Nephron (organoid): ENCODE data around the gene LDLR.

Source experiments
- H3K27ac Mint-ChIP-seq, 3 experiments: 2 replicates each; pipeline ENCODE4 v1.8.0; 2020; ENCODE audit warnings: mixed read lengths in 3 of 3, mild to moderate bottlenecking in 2 of 3, moderate library complexity in 1 of 3
- H3K27me3 Mint-ChIP-seq: 2 replicates; pipeline ENCODE4 v1.8.0; 2021; ENCODE audit warnings: low read depth, mild to moderate bottlenecking, moderate library complexity, mixed read lengths
- H3K36me3 Mint-ChIP-seq: 2 replicates; pipeline ENCODE4 v1.8.0; 2020; ENCODE audit warnings: low read depth, mixed read lengths
- H3K4me1 Mint-ChIP-seq: 2 replicates; pipeline ENCODE4 v1.8.0; 2020; ENCODE audit warnings: mixed read lengths
- H3K4me3 Mint-ChIP-seq, 3 experiments: 2 replicates each; pipeline ENCODE4 v1.8.0; 2020; ENCODE audit warnings: mild to moderate bottlenecking in 3 of 3, mixed read lengths in 3 of 3, moderate library complexity in 2 of 3
- H3K9me3 Mint-ChIP-seq: 2 replicates; pipeline ENCODE4 v1.8.0; 2020; ENCODE audit warnings: mixed read lengths
- CTCF ChIP-seq, 3 experiments: fragments of 200-600 bp; sonication (generic); IDR thresholded peaks; one replicate each; pipeline ENCODE4 v1.5.0; 2021; ENCODE audit warnings: antibody characterized with exemption in 3 of 3; ENCODE audit not compliant: unreplicated experiment in 3 of 3

Gene LDLR

GRCh38 chr19:11089254-11090013 lies at the start of gene LDLR:
Gene LDLR (plus strand): TSS chr19:11089463. CDS start chr19:11089549, 86 bp downstream.
- Mint-ChIP-seq H3K9me3 (no peaks in the 10 kb centered on the region), H3K4me3 (peak within 1 kb of the TSS; percentile 90 to 96 (median 93)), H3K36me3 (peaks cover 5% of the 10 kb centered on the region), H3K27me3 (no peaks in the 10 kb centered on the region), H3K27ac (peak within 1 kb of the TSS; percentile 97 to 100 (median 99)), H3K4me1 (peaks cover 20% of the 10 kb centered on the region)
- no peak for TF ChIP-seq CTCF (IDR thresholded peaks at IDR 0.05; ENCODE audit: unreplicated experiment in 3 of 3)

- no peak overlapping the region for H3K27ac Mint-ChIP-seq
- no peaks in the 10 kb centered on the region for H3K27me3 Mint-ChIP-seq
Measured at GRCh38 chr19:11041194-11041593, 48.1 kb upstream of the LDLR start.

GRCh38 chr19:11041966-11042627 lies 47.2 kb upstream of the LDLR start:
- Mint-ChIP-seq H3K4me3 (no peak overlapping the region), H3K27ac (no peak overlapping the region), H3K36me3 (peaks cover 79% of the 10 kb centered on the region), H3K27me3 (no peaks in the 10 kb centered on the region), H3K4me1 (no peaks in the 10 kb centered on the region), H3K9me3 (no peaks in the 10 kb centered on the region)
- TF ChIP-seq CTCF (IDR thresholded peaks at IDR 0.05; ENCODE audit: unreplicated experiment in 3 of 3) = no peak

More at GRCh38 chr19:11041194-11041593, 48.1 kb upstream of the LDLR start:
- no peaks in the 10 kb centered on the region for H3K4me1 Mint-ChIP-seq
- H3K4me3 Mint-ChIP-seq = no peak overlapping the region
- H3K36me3 Mint-ChIP-seq = peaks cover 78% of the 10 kb centered on the region
- no peak for TF ChIP-seq CTCF (IDR thresholded peaks at IDR 0.05; ENCODE audit: unreplicated experiment in 3 of 3)
- H3K9me3 Mint-ChIP-seq = no peaks in the 10 kb centered on the region

GRCh38 chr19:11044431-11044830 lies 44.8 kb upstream of the LDLR start:
- Mint-ChIP-seq H3K27me3 (no peaks in the 10 kb centered on the region), H3K4me1 (peaks cover 6% of the 10 kb centered on the region), H3K4me3 (no peak overlapping the region), H3K9me3 (no peaks in the 10 kb centered on the region), H3K36me3 (peaks cover 72% of the 10 kb centered on the region), H3K27ac (no peak overlapping the region)
- TF ChIP-seq CTCF (IDR thresholded peaks at IDR 0.05; ENCODE audit: unreplicated experiment in 3 of 3) = no peak

- peaks cover 68% of the 10 kb centered on the region for H3K36me3 Mint-ChIP-seq
- peaks cover 6% of the 10 kb centered on the region for H3K4me1 Mint-ChIP-seq
- no peak overlapping the region for H3K4me3 Mint-ChIP-seq
- H3K9me3 Mint-ChIP-seq = no peaks in the 10 kb centered on the region
- peak overlapping the region in 1 of 3 experiments; percentile 27 for H3K27ac Mint-ChIP-seq
- TF ChIP-seq CTCF (IDR thresholded peaks at IDR 0.05; ENCODE audit: unreplicated experiment in 3 of 3) = no peak
- H3K27me3 Mint-ChIP-seq = no peaks in the 10 kb centered on the region
Measured at GRCh38 chr19:11045536-11045935, 43.7 kb upstream of the LDLR start.
